ENCODE measurements around the gene TNFAIP8L2.

- TF ChIP-seq NR2C2 (CRISPR knock-in tag; IDR thresholded peaks at IDR 0.05) (no peak), CTCF (IDR thresholded peaks at IDR 0.05) (no peak), USF2 (CRISPR knock-in tag; IDR thresholded peaks at IDR 0.05) (no peak), FOXJ3 (CRISPR knock-in tag; IDR thresholded peaks at IDR 0.05; ENCODE audit: borderline replicate concordance) (no peak), MAX (CRISPR knock-in tag; IDR thresholded peaks at IDR 0.05) (no peak), ATF3 (CRISPR knock-in tag; conservative IDR thresholded peaks at IDR 0.05) (no peak)
Observed at GRCh38 chr1:151131701-151132334, 24.6 kb upstream of the TNFAIP8L2 start.

All from WTC11 (cell line).